Neural cell (in vitro differentiated cells): ENCODE results near the gene ZFR.

Experiments used
- POLR2AphosphoS5 ChIP-seq: IDR thresholded peaks from 2 replicates; pipeline ENCODE4 v1.6.1; 2012
- RAD21 ChIP-seq: fragments of 450-650 bp; conservative IDR thresholded peaks from 2 replicates; pipeline ENCODE4 v1.6.1; 2014; ENCODE audit warnings: antibody characterized with exemption, mild to moderate bottlenecking, moderate library complexity
- TAF1 ChIP-seq: IDR thresholded peaks from 2 replicates; pipeline ENCODE4 v1.6.1; 2012; ENCODE audit warnings: low read depth
- TF ChIP-seq, protein P1 (sequence below): fragments of 450-650 bp; IDR thresholded peaks from 2 replicates; pipeline ENCODE4 v1.5.1; 2014; ENCODE audit warnings: antibody characterized with exemption, mild to moderate bottlenecking, moderate library complexity; ENCODE audit not compliant: poor library complexity, severe bottlenecking
- TF ChIP-seq, protein P2 (sequence below): IDR thresholded peaks from 2 replicates; pipeline ENCODE4 v1.6.1; 2012; ENCODE audit warnings: borderline replicate concordance

DNA sequence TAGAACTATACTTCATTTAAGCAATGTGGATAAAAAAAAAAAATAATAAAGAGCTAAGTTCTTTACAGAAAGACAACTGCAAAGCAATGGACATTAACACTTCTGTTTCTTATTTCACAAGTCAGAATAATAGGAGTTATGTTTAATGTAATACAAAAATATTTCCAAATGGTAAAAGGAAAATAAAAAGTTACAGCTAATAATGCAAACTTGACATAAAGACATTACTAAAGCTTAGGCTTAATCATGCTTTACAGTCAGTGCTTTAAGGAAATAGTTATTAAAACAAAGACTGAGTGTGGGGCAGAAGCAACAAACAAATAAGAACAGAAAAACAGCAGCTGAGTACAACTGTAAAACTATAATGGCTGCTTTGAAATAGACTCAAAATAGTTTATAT lies 56.7 kb downstream of the ZFR start:
- TF ChIP-seq, protein P1, sequence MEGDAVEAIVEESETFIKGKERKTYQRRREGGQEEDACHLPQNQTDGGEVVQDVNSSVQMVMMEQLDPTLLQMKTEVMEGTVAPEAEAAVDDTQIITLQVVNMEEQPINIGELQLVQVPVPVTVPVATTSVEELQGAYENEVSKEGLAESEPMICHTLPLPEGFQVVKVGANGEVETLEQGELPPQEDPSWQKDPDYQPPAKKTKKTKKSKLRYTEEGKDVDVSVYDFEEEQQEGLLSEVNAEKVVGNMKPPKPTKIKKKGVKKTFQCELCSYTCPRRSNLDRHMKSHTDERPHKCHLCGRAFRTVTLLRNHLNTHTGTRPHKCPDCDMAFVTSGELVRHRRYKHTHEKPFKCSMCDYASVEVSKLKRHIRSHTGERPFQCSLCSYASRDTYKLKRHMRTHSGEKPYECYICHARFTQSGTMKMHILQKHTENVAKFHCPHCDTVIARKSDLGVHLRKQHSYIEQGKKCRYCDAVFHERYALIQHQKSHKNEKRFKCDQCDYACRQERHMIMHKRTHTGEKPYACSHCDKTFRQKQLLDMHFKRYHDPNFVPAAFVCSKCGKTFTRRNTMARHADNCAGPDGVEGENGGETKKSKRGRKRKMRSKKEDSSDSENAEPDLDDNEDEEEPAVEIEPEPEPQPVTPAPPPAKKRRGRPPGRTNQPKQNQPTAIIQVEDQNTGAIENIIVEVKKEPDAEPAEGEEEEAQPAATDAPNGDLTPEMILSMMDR: no peak
- TF ChIP-seq POLR2AphosphoS5 (no peak), RAD21 (no peak), TAF1 (no peak)
- TF ChIP-seq, protein P2, sequence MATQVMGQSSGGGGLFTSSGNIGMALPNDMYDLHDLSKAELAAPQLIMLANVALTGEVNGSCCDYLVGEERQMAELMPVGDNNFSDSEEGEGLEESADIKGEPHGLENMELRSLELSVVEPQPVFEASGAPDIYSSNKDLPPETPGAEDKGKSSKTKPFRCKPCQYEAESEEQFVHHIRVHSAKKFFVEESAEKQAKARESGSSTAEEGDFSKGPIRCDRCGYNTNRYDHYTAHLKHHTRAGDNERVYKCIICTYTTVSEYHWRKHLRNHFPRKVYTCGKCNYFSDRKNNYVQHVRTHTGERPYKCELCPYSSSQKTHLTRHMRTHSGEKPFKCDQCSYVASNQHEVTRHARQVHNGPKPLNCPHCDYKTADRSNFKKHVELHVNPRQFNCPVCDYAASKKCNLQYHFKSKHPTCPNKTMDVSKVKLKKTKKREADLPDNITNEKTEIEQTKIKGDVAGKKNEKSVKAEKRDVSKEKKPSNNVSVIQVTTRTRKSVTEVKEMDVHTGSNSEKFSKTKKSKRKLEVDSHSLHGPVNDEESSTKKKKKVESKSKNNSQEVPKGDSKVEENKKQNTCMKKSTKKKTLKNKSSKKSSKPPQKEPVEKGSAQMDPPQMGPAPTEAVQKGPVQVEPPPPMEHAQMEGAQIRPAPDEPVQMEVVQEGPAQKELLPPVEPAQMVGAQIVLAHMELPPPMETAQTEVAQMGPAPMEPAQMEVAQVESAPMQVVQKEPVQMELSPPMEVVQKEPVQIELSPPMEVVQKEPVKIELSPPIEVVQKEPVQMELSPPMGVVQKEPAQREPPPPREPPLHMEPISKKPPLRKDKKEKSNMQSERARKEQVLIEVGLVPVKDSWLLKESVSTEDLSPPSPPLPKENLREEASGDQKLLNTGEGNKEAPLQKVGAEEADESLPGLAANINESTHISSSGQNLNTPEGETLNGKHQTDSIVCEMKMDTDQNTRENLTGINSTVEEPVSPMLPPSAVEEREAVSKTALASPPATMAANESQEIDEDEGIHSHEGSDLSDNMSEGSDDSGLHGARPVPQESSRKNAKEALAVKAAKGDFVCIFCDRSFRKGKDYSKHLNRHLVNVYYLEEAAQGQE: no peak
